Erythroblast (primary cell): ENCODE data around the gene HINT2.

ENCODE experiments used
- GATA1 ChIP-seq: IDR thresholded peaks from 2 replicates; pipeline ENCODE4 v1.6.1; 2011; ENCODE audit warnings: low read depth, mild to moderate bottlenecking, control low read depth, low read length, moderate library complexity
- POLR2A ChIP-seq: IDR thresholded peaks from 2 replicates; pipeline ENCODE4 v1.6.1; 2011; ENCODE audit warnings: mild to moderate bottlenecking, low read length

GRCh38 chr9:35810122-35810521, 4.7 kb downstream of the HINT2 start:
- TF ChIP-seq POLR2A (no peak), GATA1 (no peak)
